Inflammatory macrophage (primary cell): ENCODE results near the gene AGPAT2.
A peak's percentile ranks its signal among the peaks of the same experiment; 100 is the strongest.
"Not testable (repeated sequence)": the region's sequence is repeated elsewhere in the genome, so short reads cannot be mapped to it uniquely, and the experiment has no call there.

Experiments used
- DNase-seq, 2 donors: peaks; one replicate each; pipeline ENCODE4 v3.0.0-alpha.2; 2020 to 2022

Gene AGPAT2

GRCh38 chr9:136720251-136720897 is 33.1 kb upstream of the AGPAT2 start:
- no peak for DNase-seq

- peak; percentile 31 to 55 for DNase-seq
Measured at GRCh38 chr9:136719195-136719880, 32.1 kb upstream of the AGPAT2 start.

- DNase-seq = no peak
Measured at GRCh38 chr9:136718345-136719194, 31.3 kb upstream of the AGPAT2 start.

GRCh38 chr9:136717399-136717798 is 30.1 kb upstream of the AGPAT2 start:
- DNase-seq = no peak

GRCh38 chr9:136714893-136715274 is 27.6 kb upstream of the AGPAT2 start:
- no peak for DNase-seq

- no peak for DNase-seq
Measured at GRCh38 chr9:136714096-136714892, 27.0 kb upstream of the AGPAT2 start.

GRCh38 chr9:136713550-136713949 is 26.3 kb upstream of the AGPAT2 start:
- DNase-seq = no peak

GRCh38 chr9:136712690-136713544 is 25.7 kb upstream of the AGPAT2 start:
- DNase-seq = no peak

GRCh38 chr9:136711751-136712689 is 24.8 kb upstream of the AGPAT2 start, which contains the start of gene DIPK1B:
TSS of gene DIPK1B (plus strand) at chr9:136712572. CDS start at chr9:136712666, 94 bp downstream.
- DNase-seq = no peak

GRCh38 chr9:136711219-136711648 is 24.0 kb upstream of the AGPAT2 start:
- not testable (repeated sequence) for DNase-seq

- DNase-seq = no peak
Measured at GRCh38 chr9:136710543-136710942, 23.3 kb upstream of the AGPAT2 start.

GRCh38 chr9:136709454-136710109 is 22.3 kb upstream of the AGPAT2 start:
- DNase-seq = no peak

- no peak for DNase-seq
Measured at GRCh38 chr9:136707849-136708517, 20.7 kb upstream of the AGPAT2 start.

GRCh38 chr9:136707011-136707410 is 19.8 kb upstream of the AGPAT2 start:
- DNase-seq = no peak

- peak; percentile 30 to 58 for DNase-seq
Measured at GRCh38 chr9:136705564-136705963, 18.3 kb upstream of the AGPAT2 start.

- not testable (repeated sequence) for DNase-seq
Measured at GRCh38 chr9:136704741-136705140, 17.5 kb upstream of the AGPAT2 start.

GRCh38 chr9:136703276-136703860 is 16.1 kb upstream of the AGPAT2 start:
- DNase-seq = peak; percentile 52 to 84

- DNase-seq = no peak
Measured at GRCh38 chr9:136701668-136702053, 14.4 kb upstream of the AGPAT2 start.
